Measurements from ENCODE around the gene C2orf92.

Gene C2orf92

DNA sequence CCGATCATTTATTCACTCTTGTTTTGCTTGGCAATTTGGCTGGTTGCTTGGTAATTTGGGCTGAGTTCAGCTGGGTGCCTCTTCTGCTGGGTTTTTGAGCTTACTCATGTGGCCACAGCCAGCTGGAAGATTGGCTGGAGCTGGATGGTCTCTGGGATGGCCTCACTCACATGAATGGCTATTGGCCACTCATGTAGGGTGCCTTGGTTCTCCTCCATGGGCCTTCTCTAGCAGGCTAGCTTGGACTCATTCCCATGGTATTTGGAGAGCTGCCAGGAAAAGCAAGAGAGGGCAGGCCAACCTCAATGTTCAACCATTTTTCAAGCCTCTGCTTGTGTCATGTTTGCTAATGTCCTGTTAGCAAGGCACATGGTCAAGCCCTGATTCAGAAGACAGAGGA, 60.7 kb downstream of the C2orf92 start:
- no peak for DNase-seq (ENCODE audit: low read depth)

DNA sequence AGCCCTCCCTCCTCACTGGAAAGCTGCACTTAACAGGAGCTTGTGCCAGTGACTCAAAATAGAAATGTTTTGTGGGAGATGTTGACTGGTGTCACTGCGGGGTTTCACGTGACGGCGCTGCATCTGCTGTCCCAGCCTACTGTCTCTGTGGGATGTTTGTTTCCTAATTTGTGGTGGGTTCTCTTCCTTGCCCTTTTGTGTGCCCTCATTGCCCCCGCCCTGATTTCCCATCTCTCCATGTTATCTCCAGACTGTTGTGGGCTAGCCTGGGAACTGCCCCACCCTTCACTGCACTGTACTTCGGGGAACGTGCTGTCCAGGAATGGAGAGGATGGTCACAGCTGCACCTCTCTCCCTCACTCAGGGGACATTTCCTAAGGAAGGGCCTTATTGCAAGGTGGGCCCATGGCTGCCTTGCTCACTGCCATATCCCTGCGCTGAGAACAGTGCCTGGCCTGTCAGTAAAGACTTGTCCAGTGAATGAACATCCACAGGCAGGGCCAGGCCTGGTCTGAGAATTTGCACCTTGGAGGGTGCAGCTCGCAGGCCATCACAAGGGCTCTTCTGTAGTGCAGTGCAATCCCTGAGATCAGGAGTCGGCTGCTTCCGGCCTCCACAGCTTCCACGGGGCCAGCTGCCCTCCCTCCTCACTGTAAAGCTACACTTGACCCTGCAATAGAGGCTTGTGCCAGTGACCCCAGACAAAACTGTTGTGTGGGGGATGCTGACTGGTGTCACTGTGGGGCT, 61.9 kb downstream of the C2orf92 start:
- DNase-seq (ENCODE audit: low read depth) = no peak

DNA sequence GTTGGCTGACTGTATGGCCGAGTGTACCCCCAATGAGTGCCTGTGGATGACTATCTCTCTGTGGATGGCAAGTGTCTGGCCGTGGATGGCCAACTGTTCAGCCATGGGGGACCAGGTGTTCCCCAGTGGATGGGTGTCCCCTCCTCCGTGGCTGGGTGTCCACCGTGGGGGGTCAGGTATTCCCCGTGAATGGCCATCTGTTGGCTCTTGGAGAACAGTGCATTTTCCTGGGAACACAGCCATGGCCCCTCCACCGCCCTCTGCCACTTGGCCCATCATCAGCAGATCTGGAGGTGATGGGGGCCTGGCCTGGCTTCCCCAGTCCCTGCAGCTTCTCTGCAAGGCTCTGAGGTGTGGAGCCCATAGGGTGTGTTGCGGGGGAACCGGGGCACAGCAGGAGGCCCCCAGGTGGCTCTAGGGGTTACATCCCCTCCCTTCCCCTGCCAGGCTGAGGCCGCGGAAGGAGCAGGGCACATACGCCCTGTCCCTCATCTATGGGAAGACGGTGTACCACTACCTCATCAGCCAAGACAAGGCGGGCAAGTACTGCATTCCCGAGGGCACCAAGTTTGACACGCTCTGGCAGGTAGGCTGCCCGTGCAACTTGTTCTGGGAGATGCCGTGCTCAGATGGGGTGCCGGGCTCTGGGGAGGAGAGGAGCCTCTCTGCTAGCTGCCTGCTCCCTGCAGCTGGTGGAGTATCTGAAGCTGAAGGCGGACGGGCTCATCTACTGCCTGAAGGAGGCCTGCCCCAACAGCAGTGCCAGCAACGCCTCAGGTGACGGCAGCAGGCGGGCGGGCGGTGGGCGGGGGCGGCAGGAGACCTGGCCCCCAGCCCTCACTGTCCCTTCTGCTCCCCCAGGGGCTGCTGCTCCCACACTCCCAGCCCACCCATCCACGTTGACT, 63.2 kb downstream of the C2orf92 start:
- no peak for DNase-seq (ENCODE audit: low read depth)

DNA sequence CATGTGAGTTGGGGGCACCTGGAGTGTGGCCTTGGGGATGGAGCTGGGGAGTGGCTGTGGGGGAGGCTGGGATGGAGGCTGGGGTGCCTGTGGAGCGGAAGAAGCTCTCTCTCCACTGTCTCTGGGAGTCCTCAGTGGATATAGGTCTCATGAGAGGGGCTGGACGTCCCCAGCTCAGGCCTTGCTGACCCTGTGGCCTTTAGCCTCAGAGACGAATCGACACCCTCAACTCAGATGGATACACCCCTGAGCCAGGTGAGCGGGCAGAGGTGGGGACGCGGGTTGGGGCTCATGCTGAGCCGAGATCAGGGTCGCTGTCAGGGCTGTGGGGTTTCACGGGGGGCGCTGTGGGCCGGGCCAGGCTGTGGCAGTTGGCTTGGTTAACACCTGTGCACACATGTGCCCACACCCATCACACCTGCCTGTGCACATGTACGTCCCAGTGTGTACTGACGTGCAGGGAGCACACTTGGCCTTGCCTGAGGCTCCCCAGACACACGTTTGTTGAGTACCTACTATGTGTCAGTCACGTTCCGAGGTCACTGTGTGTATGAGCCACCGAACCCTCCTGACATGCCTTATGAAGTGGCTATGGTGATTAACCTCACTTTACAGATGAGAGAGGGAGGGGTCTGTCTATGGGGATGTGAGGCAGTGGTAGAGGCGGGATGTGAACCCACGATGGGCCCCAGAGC, 64.0 kb downstream of the C2orf92 start:
- DNase-seq (ENCODE audit: low read depth) = no peak

DNA sequence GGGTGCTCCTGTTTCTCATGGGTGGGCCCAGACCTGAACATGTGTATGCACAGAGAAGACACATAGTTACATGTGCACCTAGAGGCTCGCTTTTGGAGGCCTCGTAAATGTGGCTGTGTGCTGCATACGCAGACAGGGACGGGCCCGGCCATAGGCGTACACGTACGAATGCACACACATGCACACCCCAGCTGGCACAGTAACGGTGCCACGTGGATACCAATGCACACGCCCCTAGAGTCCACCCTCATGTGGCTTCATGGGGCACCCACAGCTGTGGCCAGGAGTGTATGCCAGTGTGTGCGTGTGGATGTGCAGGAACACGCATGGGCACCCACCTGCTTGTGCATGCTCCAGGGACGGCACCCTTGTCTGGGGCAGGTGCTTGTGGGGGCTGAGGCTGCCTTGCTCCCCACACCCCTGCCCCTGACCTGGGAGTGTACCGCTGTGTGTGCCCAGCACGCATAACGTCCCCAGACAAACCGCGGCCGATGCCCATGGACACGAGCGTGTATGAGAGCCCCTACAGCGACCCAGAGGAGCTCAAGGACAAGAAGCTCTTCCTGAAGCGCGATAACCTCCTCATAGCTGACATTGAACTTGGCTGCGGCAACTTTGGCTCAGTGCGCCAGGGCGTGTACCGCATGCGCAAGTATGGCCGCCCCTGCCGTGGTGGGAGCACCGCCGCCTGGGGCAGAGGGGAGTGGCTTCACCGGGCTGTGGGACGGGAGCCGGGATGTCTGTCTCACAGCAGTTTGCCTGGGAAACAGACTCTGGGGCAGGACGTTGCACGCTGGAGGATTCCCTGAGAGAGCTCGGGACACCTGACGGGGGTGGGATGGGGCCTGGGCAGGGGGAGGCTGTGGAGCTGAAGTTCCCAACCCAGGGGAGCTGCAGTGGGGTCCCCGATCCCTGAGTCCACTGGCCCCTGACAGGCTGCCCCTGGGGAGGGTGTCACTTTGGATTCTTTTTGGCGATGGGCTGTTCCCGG, 64.8 kb downstream of the C2orf92 start:
- DNase-seq (ENCODE audit: low read depth) = no peak

DNA sequence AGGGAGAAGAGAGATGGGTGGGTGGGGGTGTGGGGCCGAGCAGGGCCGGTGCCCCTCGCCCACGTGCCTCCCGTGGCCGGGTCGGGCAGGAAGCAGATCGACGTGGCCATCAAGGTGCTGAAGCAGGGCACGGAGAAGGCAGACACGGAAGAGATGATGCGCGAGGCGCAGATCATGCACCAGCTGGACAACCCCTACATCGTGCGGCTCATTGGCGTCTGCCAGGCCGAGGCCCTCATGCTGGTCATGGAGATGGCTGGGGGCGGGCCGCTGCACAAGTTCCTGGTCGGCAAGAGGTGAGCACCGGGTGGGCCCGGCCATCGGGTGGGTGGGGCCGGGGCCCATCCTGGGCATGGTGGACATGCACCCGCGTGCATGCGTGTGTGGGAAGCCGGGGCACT, 65.6 kb downstream of the C2orf92 start:
- no peak for DNase-seq (ENCODE audit: low read depth)

DNA sequence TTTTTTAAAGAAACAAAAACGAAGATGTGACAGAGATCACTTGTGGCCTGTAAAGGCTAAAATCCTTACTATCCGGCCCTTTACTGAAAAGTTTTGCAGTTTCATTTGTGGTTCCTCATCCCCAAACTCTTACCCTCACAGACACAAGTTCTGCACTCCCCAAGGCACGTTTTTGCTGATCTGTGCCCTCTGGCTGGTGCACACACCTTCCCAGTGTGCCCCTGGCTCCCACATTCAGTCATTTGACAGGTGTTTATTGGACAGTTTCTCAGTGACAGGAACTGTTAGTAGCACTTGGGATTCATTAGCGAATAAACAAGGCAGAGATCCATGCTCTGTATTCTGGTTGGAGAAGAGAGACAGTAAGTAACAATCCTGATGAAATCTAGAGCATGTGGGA, 66.7 kb downstream of the C2orf92 start:
- DNase-seq (ENCODE audit: low read depth) = no peak

DNA sequence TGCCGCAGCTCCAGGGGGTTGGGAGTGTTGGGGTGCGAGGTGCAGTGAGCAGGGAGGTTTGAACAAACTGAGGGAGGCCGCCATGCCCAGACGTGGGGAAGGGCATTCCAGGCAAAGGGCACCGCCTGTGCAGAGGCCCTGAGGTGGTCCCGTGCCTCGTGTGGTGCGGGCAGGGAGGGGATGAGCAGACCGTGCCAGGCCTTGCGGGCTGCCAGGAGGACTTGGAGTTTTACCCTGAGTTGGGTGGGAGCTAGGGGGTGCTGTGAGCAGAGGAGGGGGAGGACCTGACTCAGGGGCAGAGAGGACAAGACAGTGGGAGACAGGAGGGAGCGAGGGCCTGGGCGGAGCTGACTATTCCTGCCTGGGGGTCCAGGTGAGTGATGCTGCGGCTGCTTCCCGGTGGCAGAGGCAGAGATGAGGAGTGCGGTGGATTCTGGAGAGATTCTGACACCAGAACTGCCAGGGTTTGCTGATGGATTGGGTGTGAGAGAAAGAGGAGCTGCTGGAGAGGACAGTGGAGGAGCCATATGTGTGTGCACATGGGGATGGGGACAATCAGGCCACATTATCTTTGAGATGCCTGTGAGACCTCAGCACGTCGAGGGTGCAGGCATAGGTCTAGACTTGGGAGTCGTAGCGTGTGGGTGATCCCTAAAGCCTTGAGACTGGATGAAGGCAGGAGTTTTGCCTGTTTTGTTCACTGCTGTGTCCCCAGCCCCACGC, 67.3 kb downstream of the C2orf92 start:
- DNase-seq (ENCODE audit: low read depth) = no peak

DNA sequence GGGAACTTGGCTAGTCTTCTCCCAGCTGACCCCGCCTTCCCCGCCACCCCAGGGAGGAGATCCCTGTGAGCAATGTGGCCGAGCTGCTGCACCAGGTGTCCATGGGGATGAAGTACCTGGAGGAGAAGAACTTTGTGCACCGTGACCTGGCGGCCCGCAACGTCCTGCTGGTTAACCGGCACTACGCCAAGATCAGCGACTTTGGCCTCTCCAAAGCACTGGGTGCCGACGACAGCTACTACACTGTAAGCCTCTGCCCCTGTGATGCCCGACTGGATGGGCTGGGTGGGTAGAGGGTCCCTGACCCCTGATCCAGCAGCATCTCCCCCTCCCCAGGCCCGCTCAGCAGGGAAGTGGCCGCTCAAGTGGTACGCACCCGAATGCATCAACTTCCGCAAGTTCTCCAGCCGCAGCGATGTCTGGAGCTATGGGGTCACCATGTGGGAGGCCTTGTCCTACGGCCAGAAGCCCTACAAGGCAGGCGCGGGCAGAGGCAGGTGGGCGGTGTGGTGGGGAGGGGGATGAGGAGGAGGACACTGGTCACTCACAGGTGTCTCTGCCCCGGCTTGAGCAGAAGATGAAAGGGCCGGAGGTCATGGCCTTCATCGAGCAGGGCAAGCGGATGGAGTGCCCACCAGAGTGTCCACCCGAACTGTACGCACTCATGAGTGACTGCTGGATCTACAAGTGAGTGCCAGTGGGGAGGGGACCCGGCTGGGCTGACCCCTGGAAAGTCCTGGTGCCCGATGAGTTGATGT, 68.1 kb downstream of the C2orf92 start:
- no peak for DNase-seq (ENCODE audit: low read depth)

DNA sequence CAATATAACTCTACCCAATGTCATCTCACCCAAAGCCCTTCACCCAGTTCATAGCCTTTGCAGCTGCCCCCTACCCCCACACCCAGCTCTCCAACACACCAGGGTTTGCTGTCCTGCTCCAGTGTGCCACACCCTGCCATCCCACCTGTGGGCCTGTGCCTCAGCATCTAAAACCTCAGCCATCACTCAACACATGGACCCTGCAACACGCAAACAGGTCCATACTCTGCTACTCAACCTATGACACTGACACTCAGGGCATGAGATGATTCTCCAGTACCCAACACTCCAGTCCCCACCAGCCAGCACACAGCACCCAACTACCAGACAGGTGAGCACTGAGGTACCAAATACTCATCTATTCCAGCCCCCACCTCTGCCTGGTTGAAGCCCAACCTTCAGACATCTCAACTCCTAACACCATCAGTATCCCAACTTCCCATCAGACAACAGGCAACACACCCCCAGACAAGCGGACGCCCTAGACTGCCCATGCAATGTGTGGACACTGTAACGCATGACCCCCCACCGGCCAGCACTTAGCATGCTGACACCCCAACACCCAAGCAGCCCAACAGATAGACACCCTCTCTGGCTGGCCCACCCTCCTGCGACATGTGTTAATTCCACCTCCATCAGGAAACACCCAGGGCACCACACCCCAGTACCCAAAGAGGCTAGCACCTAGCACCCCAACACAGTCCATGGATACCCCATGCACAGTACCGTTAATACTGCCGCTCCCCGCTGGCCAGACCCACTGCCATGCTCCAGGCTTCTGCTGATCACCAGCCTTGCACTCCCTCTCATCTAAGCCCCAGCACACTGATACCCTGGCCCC, 68.9 kb downstream of the C2orf92 start:
- no peak for DNase-seq (ENCODE audit: low read depth)

DNA sequence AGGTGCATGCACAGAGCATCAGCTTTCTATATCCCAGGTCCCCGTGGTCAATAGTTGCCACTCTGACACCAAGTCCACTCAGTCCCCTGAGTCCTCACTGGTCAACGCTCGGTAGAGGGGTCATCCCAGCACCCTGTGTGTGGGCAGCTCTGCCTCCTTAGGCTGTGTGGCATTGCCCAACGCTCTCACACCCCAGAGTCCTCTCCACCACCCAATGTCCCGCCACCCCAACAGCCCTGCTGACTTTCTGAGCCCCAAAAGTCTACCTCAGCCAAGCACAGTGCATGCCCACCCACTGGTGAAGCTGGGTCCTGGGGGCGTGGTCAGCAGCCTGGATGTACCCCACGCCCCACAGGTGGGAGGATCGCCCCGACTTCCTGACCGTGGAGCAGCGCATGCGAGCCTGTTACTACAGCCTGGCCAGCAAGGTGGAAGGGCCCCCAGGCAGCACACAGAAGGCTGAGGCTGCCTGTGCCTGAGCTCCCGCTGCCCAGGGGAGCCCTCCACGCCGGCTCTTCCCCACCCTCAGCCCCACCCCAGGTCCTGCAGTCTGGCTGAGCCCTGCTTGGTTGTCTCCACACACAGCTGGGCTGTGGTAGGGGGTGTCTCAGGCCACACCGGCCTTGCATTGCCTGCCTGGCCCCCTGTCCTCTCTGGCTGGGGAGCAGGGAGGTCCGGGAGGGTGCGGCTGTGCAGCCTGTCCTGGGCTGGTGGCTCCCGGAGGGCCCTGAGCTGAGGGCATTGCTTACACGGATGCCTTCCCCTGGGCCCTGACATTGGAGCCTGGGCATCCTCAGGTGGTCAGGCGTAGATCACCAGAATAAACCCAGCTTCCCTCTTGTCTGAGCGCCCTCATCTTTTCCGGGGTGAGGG, 69.7 kb downstream of the C2orf92 start:
- no peak for DNase-seq (ENCODE audit: low read depth)

DNA sequence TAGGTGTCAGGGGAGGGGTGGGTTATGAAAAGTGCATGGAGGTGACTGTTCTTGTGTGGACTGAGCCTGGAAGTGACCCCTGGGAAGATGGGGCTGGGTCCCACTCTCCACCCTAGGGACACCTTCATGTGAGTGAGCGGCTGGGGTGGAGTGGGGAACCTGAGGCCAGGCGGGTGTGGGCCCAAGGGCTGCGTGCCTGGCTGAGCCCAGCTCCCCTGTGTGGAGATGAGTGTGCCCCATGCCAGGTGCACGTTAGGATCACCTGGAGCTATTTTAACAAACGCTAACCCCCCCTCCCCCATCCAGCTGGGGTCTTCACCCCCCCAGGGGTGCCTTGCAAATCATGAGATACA, 70.4 kb downstream of the C2orf92 start:
- DNase-seq (ENCODE audit: low read depth) = no peak

DNA sequence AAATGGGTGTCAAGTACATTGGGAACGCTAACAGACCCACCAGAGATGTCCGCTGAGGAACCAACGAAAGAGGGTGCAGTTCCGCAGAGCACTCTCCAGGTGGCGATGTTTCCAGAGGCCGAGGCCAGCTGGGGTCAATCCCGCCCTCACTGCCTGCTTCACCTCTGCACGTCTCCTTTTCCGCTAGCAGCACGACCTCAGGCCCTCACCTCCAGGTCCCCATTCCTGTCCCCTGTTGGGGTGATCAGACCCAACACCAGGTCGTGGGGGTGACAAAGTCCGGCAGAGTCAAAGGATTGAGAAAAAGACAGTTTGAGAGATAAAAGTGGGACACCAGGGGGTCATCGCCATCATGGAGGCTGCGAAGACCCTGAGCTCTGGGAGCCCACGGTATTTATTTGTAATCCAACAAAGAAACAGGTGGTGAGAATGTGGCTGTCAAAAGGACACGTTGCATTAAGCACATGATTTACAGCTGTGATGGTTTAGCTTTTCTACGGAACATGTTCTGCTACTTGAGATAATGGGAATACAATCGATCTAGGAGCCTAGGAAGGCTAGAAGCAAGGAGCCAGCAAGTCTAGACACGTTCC, 71.2 kb downstream of the C2orf92 start:
- DNase-seq (ENCODE audit: low read depth) = no peak

DNA sequence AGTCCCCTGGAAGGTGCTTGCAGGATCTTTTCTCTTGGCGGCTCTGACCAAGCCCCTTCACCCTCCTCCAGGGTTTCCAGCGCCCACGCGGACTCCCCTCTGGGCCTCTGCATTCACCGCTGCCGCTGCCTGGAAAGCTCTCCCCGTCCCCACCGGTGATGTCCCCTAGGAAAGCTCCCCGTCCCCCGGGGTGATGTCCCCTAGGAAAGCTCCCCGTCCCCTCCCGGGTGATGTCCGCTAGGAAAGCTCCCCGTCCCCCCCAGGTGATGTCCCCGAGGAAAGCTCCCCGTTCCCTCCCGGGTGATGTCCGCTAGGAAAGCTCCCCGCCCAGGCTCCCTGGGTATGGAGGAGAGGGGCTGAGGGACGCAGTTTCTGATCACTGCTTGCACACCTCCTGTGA, 71.7 kb downstream of the C2orf92 start:
- DNase-seq (ENCODE audit: low read depth) = no peak

DNA sequence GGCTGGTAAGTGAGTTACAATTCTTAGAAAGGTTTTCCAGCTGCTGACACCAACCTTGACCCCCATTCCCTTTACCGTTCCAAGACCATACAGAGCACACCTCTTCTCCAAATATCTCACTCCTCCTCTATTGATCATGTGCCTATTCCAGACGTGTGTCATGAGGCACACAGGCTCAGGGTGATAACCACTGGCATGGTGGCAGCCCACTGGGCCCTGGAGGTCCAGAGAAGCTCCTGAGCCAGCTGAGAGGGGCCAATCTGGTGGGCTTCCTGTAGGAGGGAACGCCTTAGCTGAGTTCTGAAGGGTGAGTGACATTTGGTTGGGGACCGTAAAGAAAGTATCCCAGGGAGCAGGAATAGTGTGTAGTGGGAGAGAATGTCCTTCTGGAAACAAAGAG, 72.2 kb downstream of the C2orf92 start:
- DNase-seq (ENCODE audit: low read depth) = no peak

DNA sequence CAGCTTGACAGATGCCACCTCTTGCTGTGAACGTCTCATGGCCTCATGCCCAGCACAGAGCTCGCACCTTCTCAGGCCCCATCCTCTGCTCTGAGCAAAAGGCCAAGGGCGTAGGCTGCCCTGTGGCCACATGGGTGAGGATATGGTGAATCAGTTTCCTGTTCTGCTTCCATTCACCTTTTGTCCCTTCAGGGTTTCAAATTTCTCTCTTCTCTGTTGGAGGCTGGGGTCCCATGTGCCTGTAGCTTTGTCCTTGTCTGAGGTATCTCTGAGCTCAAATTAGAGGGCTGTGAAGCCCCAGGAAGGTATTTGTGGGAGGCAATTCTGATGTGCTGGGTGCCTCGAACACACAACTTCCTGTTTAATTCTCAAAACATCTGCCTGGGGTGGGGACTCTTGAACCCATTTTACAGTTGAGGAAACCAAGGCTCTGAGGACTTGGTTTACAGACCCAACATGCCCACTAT, 72.9 kb downstream of the C2orf92 start:
- DNase-seq (ENCODE audit: low read depth) = no peak

DNA sequence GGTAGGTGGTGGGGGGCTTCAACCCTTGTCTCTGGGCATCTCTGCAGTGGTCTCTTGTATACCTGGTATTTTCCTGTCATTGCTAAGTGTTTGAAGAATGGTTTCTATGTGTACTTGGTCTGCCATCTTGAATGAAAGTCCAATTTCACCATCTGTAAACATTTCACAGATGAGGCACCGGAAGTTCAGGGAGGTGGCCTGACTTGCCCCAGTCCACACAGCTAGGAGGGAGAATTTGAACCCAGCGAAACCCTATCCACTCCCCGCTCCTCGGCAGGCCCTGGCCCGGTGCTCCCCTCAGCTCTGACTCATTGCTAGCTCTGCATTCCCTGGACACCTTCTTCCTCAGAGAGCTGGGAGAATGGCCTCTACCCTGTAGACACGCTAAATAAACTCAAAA, 74.4 kb downstream of the C2orf92 start:
- no peak for DNase-seq (ENCODE audit: low read depth)

All from GM04504 (cell line).